GM12892 (cell line): Measurements from ENCODE around the gene C1orf105.

ENCODE experiments used
- POLR2A ChIP-seq: IDR thresholded peaks from 2 replicates; pipeline ENCODE4 v1.6.1; 2011; ENCODE audit warnings: low read depth, low read length, control low read depth
- POLR2AphosphoS5 ChIP-seq: IDR thresholded peaks from 2 replicates; pipeline ENCODE4 v1.6.1; 2011; ENCODE audit warnings: low read depth, low read length, control low read depth
- TAF1 ChIP-seq: IDR thresholded peaks from 2 replicates; pipeline ENCODE4 v1.6.1; 2011; ENCODE audit warnings: low read depth, mild to moderate bottlenecking, control low read depth, low read length, borderline replicate concordance

DNA sequence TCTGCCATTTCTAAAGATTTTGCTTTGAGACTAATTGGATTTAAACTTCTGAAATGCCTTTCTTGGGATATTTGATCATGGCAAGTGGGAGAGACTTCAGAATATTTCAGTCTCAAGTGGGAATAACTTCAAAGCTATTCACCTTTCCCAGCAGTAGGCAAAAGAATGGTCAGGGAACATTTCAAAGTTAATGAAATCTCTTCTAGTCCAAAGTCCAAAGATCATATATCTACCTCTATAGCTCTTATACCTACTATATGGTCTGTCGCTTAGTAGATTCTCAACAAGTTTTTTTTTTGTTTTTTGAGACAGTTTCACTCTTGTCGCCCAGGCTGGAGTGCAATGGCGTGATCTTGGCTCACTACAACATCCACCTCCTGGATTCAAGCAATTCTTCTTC lies 67.9 kb downstream of the C1orf105 start:
- TF ChIP-seq TAF1 (no peak), POLR2A (no peak), POLR2AphosphoS5 (no peak)
